Activated CD4-positive, alpha-beta memory T cell treated with anti-CD3 and anti-CD28 coated beads, Interleukin-2, amount 10 ng/mL, durations not matched to agents 7 days and 5 days (primary cell): ENCODE results near the gene ZNF766. TPM values are rescaled to one million over a fixed set of nuclear protein-coding genes. Genes with fewer than 3 reads are reported as not detected.

ENCODE experiments used
- CTCF ChIA-PET: fragments of 350-600 bp; sonication (Branson Sonifier 250); formaldehyde crosslinking; loops from one replicate; lab custom pipeline; 2021; ENCODE audit warnings: antibody characterized with exemption, inconsistent platforms; lab: Charles Lee
- POLR2A ChIA-PET: fragments of 350-600 bp; sonication (Branson Sonifier 250); formaldehyde crosslinking; loops from one replicate; lab custom pipeline; 2021; ENCODE audit warnings: antibody characterized with exemption; lab: Charles Lee
- DNase-seq: peaks from one replicate; pipeline ENCODE4 v3.0.0-alpha.2; 2020
- H3K27ac Mint-ChIP-seq: one replicate; pipeline ENCODE4 v1.8.0; 2021; ENCODE audit warnings: mild to moderate bottlenecking, mixed read lengths
- H3K27me3 Mint-ChIP-seq: one replicate; pipeline ENCODE4 v1.8.0; 2021; ENCODE audit warnings: mixed read lengths
- H3K36me3 Mint-ChIP-seq: one replicate; pipeline ENCODE4 v1.8.0; 2021; ENCODE audit warnings: low read depth, mixed read lengths
- H3K4me1 Mint-ChIP-seq: one replicate; pipeline ENCODE4 v1.8.0; 2021; ENCODE audit warnings: mixed read lengths
- H3K4me3 Mint-ChIP-seq: one replicate; pipeline ENCODE4 v1.8.0; 2021; ENCODE audit warnings: mild to moderate bottlenecking, mixed read lengths
- H3K9me3 Mint-ChIP-seq: one replicate; pipeline ENCODE4 v1.8.0; 2021; ENCODE audit warnings: mixed read lengths
- total RNA-seq, 2 experiments: library from RNA; stranded (reverse); gene quantifications; one replicate each; pipeline ENCODE4 v1.2.3, GENCODE V29; 2021

ZNF766 gene
- 10 to 100 TPM; 23.3 to 24.1 TPM for total RNA-seq

GRCh38 chr19:52269338-52270261 is at the start of gene ZNF766:
TSS of gene ZNF766 (plus strand) at chr19:52269587. CDS start at chr19:52269614, 27 bp downstream.
- Mint-ChIP-seq H3K4me3 (peak within 1 kb of the TSS; percentile 99), H3K27ac (peak within 1 kb of the TSS; percentile 92), H3K4me1 (peaks cover 36% of the 10 kb centered on the region), H3K9me3 (peaks cover 43% of the 10 kb centered on the region), H3K27me3 (no peaks in the 10 kb centered on the region), H3K36me3 (peaks cover 43% of the 10 kb centered on the region)
- peak; percentile 97 for DNase-seq
- ChIA-PET CTCF (no interaction called here), POLR2A (interaction anchor here (0.7 to 1.0 kb wide), 3 partner anchors 27 to 566 kb away, joined by 3 to 4 read pairs (median 3); no protein-coding TSS in a partner anchor)

- no peaks in the 10 kb centered on the region for H3K4me1 Mint-ChIP-seq
- POLR2A ChIA-PET: no interaction called here
- peaks cover 89% of the 10 kb centered on the region for H3K36me3 Mint-ChIP-seq
- H3K4me3 Mint-ChIP-seq: no peak overlapping the region
- peaks cover 2% of the 10 kb centered on the region for H3K9me3 Mint-ChIP-seq
- H3K27ac Mint-ChIP-seq: no peak overlapping the region
- CTCF ChIA-PET: interaction anchor here (1.0 kb wide), 1 partner anchor 18 kb away, joined by 3 read pairs; no protein-coding TSS in a partner anchor
- no peaks in the 10 kb centered on the region for H3K27me3 Mint-ChIP-seq
- no peak for DNase-seq
These were observed 49.8 kb upstream of the ZNF766 start for GRCh38 chr19:52219611-52220010.

GRCh38 chr19:52221031-52221430 is 48.4 kb upstream of the ZNF766 start:
- CTCF ChIA-PET: interaction anchor here (0.6 kb wide), 1 partner anchor 811 kb away, joined by 5 read pairs; no protein-coding TSS in a partner anchor
- Mint-ChIP-seq H3K4me3 (no peak overlapping the region), H3K9me3 (peaks cover 2% of the 10 kb centered on the region), H3K27me3 (no peaks in the 10 kb centered on the region), H3K36me3 (peaks cover 91% of the 10 kb centered on the region), H3K27ac (no peak overlapping the region), H3K4me1 (no peaks in the 10 kb centered on the region)
- DNase-seq: no peak
- POLR2A ChIA-PET: no interaction called here

- ChIA-PET CTCF (no interaction called here), POLR2A (no interaction called here)
- H3K9me3 Mint-ChIP-seq: peaks cover 2% of the 10 kb centered on the region
- peaks cover 5% of the 10 kb centered on the region for H3K4me1 Mint-ChIP-seq
- H3K4me3 Mint-ChIP-seq: no peak overlapping the region
- H3K36me3 Mint-ChIP-seq: peaks cover 94% of the 10 kb centered on the region
- no peak overlapping the region for H3K27ac Mint-ChIP-seq
- no peaks in the 10 kb centered on the region for H3K27me3 Mint-ChIP-seq
- no peak for DNase-seq
These were observed 47.5 kb upstream of the ZNF766 start for GRCh38 chr19:52221831-52222375.

GRCh38 chr19:52224211-52224610 is 45.2 kb upstream of the ZNF766 start:
- ChIA-PET POLR2A (no interaction called here), CTCF (no interaction called here)
- no peak overlapping the region for H3K4me3 Mint-ChIP-seq
- H3K27ac Mint-ChIP-seq: no peak overlapping the region
- peaks cover 12% of the 10 kb centered on the region for H3K4me1 Mint-ChIP-seq
- DNase-seq: no peak
- peaks cover 9% of the 10 kb centered on the region for H3K9me3 Mint-ChIP-seq
- peaks cover 96% of the 10 kb centered on the region for H3K36me3 Mint-ChIP-seq
- no peaks in the 10 kb centered on the region for H3K27me3 Mint-ChIP-seq

GRCh38 chr19:52226652-52227051 is 42.7 kb upstream of the ZNF766 start:
- H3K27ac Mint-ChIP-seq: no peak overlapping the region
- peaks cover 91% of the 10 kb centered on the region for H3K36me3 Mint-ChIP-seq
- peaks cover 9% of the 10 kb centered on the region for H3K9me3 Mint-ChIP-seq
- ChIA-PET POLR2A (no interaction called here), CTCF (interaction anchor here (1.0 kb wide), 1 partner anchor 11 kb away, joined by 3 read pairs; no protein-coding TSS in a partner anchor)
- no peak for DNase-seq
- H3K4me3 Mint-ChIP-seq: no peak overlapping the region
- peaks cover 12% of the 10 kb centered on the region for H3K4me1 Mint-ChIP-seq
- H3K27me3 Mint-ChIP-seq: no peaks in the 10 kb centered on the region

GRCh38 chr19:52227196-52227940 is 42.0 kb upstream of the ZNF766 start:
- no peak overlapping the region for H3K4me3 Mint-ChIP-seq
- H3K27ac Mint-ChIP-seq: no peak overlapping the region
- no peaks in the 10 kb centered on the region for H3K27me3 Mint-ChIP-seq

GRCh38 chr19:52227980-52228379 is 41.4 kb upstream of the ZNF766 start:
- ChIA-PET CTCF (no interaction called here), POLR2A (no interaction called here)
- no peak overlapping the region for H3K4me3 Mint-ChIP-seq
- no peak for DNase-seq
- H3K36me3 Mint-ChIP-seq: peaks cover 81% of the 10 kb centered on the region
- no peaks in the 10 kb centered on the region for H3K27me3 Mint-ChIP-seq
- peaks cover 9% of the 10 kb centered on the region for H3K9me3 Mint-ChIP-seq
- H3K4me1 Mint-ChIP-seq: peaks cover 12% of the 10 kb centered on the region
- H3K27ac Mint-ChIP-seq: no peak overlapping the region

More at GRCh38 chr19:52227196-52227940, 42.0 kb upstream of the ZNF766 start:
- POLR2A ChIA-PET: no interaction called here
- no peak for DNase-seq
- Mint-ChIP-seq H3K36me3 (peaks cover 87% of the 10 kb centered on the region), H3K4me1 (peaks cover 12% of the 10 kb centered on the region), H3K9me3 (peaks cover 9% of the 10 kb centered on the region)
- CTCF ChIA-PET: interaction anchor here (1.0 kb wide), 1 partner anchor 10 kb away, joined by 3 read pairs; no protein-coding TSS in a partner anchor

- Mint-ChIP-seq H3K4me3 (no peak overlapping the region), H3K9me3 (peaks cover 7% of the 10 kb centered on the region), H3K27ac (no peak overlapping the region), H3K36me3 (peaks cover 66% of the 10 kb centered on the region), H3K27me3 (no peaks in the 10 kb centered on the region), H3K4me1 (peaks cover 12% of the 10 kb centered on the region)
- ChIA-PET POLR2A (no interaction called here), CTCF (no interaction called here)
- DNase-seq: no peak
These were observed 39.9 kb upstream of the ZNF766 start for GRCh38 chr19:52229524-52229923.

- no peak for DNase-seq
- ChIA-PET POLR2A (no interaction called here), CTCF (no interaction called here)
- Mint-ChIP-seq H3K27me3 (no peaks in the 10 kb centered on the region), H3K9me3 (peaks cover 7% of the 10 kb centered on the region), H3K4me1 (peaks cover 12% of the 10 kb centered on the region), H3K4me3 (no peak overlapping the region), H3K36me3 (peaks cover 56% of the 10 kb centered on the region), H3K27ac (no peak overlapping the region)
These were observed 38.7 kb upstream of the ZNF766 start for GRCh38 chr19:52230685-52231084.

- ChIA-PET CTCF (no interaction called here), POLR2A (no interaction called here)
- Mint-ChIP-seq H3K4me3 (no peak overlapping the region), H3K27me3 (no peaks in the 10 kb centered on the region), H3K27ac (no peak overlapping the region), H3K36me3 (peaks cover 49% of the 10 kb centered on the region), H3K4me1 (peaks cover 10% of the 10 kb centered on the region), H3K9me3 (peaks cover 7% of the 10 kb centered on the region)
- DNase-seq: no peak
These were observed 38.1 kb upstream of the ZNF766 start for GRCh38 chr19:52231154-52231910.

GRCh38 chr19:52234406-52234805 is 35.0 kb upstream of the ZNF766 start:
- CTCF ChIA-PET: no interaction called here

More at GRCh38 chr19:52234406-52234805, 35.0 kb upstream of the ZNF766 start:
- Mint-ChIP-seq H3K36me3 (peaks cover 23% of the 10 kb centered on the region), H3K27me3 (no peaks in the 10 kb centered on the region), H3K4me3 (no peak overlapping the region), H3K27ac (no peak overlapping the region), H3K9me3 (no peaks in the 10 kb centered on the region), H3K4me1 (no peaks in the 10 kb centered on the region)
- DNase-seq: no peak
- POLR2A ChIA-PET: no interaction called here
